ENCODE results near the gene NRXN3.

GRCh38 chr14:78983126-78983525 lies 813.0 kb downstream of the NRXN3 start:
- TF ChIP-seq REST (IDR thresholded peaks at IDR 0.05) (no peak), CTCF (IDR thresholded peaks at IDR 0.05; ENCODE audit: low read depth, low read length, missing input control) (no peak), YY1 (IDR thresholded peaks at IDR 0.05) (no peak)
